A549 (cell line): ENCODE data around the gene SMTNL2.

Experiments
- CHD2 ChIP-seq: fragments of 150-350 bp; IDR thresholded peaks from 2 replicates; pipeline ENCODE4 v1.6.1; 2014; ENCODE audit warnings: low read length; ENCODE audit not compliant: partially characterized antibody
- CTCF ChIP-seq: fragments of >200 bp; sonication (Bioruptor Twin); formaldehyde crosslinking; IDR thresholded peaks from 3 replicates; pipeline ENCODE4 v1.5.1; 2016
- EP300 ChIP-seq, 2 experiments: fragments of >200 bp; sonication (Bioruptor Twin); formaldehyde crosslinking; IDR thresholded peaks; 2 replicates in 1 of 2; 3 replicates in 1 of 2; pipeline ENCODE4 v1.6.1; 2016 to 2017
- MAX ChIP-seq: IDR thresholded peaks from 2 replicates; pipeline ENCODE4 v1.6.1; 2012
- RAD21 ChIP-seq, 2 experiments: fragments of >200 bp in 1 of 2; sonication (Bioruptor Twin) in 1 of 2; formaldehyde crosslinking in 1 of 2; IDR thresholded peaks in 1 of 2; conservative IDR thresholded peaks in 1 of 2; 2 replicates in 1 of 2; 3 replicates in 1 of 2; pipeline ENCODE4 v1.6.1; 2012 to 2018; ENCODE audit warnings: inconsistent platforms in 1 of 2
- RARB ChIP-seq: fragments of 250-450 bp; sonication (Bioruptor Pico); IDR thresholded peaks from 2 replicates; pipeline ENCODE4 v1.8.0; 2021; ENCODE audit warnings: mild to moderate bottlenecking, moderate library complexity
- RFX5 ChIP-seq: fragments of 450-650 bp; IDR thresholded peaks from 2 replicates; pipeline ENCODE4 v1.7.1; 2014; ENCODE audit warnings: antibody characterized with exemption, mild to moderate bottlenecking, moderate library complexity
- SMC3 ChIP-seq: fragments of >200 bp; sonication (Bioruptor Twin); formaldehyde crosslinking; IDR thresholded peaks from 3 replicates; pipeline ENCODE4 v1.6.1; 2018; ENCODE audit warnings: inconsistent platforms

DNA sequence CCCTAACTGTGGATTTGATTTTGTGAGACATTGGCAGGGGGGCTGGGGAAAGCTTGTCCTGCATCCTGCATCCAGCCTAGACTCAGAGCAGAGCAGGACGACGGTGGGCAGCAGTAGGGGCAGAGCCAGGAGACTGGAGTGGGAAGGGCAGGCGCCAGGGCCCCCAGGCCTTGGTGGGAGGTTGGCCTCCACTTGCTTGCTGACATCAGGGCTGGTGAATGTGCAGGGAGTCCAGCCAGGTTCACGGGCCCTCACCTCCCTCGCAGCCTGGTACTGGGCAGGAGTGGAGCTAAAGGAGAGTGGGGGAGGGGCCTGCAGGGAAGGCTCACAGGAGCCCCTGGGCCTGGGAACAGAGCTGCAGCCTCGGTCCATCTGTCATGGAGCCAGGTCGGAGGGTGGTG, 2.2 kb upstream of the SMTNL2 start:
- TF ChIP-seq RAD21 (conservative IDR thresholded peaks at IDR 0.05 in 1 of 2, IDR thresholded peaks at IDR 0.05 in 1 of 2) = no peak
- no peak for TF ChIP-seq CTCF
- TF ChIP-seq MAX = no peak
- no peak for TF ChIP-seq RFX5
- TF ChIP-seq EP300 (IDR thresholded peaks at IDR 0.05) = no peak
- no peak for TF ChIP-seq RARB (CRISPR knock-in tag)
- no peak for TF ChIP-seq SMC3
- TF ChIP-seq CHD2 = no peak
